Body of pancreas (tissue), 4 donors: Measurements from ENCODE around the gene PPP1R7.

ENCODE experiments used
- POLR2A ChIP-seq, 3 donors: fragments of 450-650 bp; IDR thresholded peaks; one replicate each; pipeline ENCODE4 v1.6.1; 2016; ENCODE audit warnings: antibody characterized with exemption in 3 of 3, mild to moderate bottlenecking in 2 of 3
- TF ChIP-seq, protein P1 (sequence below), 7 experiments: fragments of 450-650 bp in 4 of 7; fragments of 200-600 bp in 3 of 7; sonication (generic) in 3 of 7; IDR thresholded peaks; one replicate each; pipeline ENCODE4 v1.5.1; 2016 to 2019; ENCODE audit warnings: antibody characterized with exemption in 7 of 7

DNA sequence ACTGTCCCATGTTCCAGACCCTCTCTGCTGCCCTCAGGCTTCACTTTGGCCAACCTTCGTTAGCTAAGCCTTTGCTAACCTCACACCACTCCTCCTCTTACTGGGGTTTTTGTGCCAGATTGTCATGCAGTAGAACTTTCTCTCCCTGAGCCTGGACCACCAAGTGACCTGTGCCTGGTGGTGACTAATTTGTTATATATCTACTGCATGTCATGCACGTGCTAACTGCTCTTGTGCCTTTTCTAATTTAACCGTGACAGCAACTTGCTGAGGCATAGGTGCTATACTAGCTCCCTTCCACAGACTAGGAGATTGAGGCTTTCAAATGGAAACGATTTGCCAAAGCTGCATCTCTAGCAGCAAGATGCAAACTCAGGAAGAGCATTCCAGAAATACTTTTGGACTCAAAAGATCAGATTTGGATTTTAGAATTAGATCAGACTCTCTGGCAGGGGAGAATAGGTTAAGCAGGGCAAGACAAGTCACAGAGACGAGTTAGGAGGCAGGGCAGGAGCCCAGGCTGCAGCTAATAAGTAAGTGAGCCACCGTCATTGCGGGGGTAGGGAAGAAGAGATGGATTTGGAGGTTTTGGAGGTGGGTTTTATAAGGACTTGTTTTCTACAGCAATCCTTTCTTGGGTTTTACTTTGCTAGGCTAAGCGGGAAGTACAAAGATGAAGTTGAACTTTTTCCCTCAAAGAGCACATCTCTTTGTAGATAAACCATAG, 1.8 kb downstream of the PPP1R7 start:
- TF ChIP-seq, protein P1, sequence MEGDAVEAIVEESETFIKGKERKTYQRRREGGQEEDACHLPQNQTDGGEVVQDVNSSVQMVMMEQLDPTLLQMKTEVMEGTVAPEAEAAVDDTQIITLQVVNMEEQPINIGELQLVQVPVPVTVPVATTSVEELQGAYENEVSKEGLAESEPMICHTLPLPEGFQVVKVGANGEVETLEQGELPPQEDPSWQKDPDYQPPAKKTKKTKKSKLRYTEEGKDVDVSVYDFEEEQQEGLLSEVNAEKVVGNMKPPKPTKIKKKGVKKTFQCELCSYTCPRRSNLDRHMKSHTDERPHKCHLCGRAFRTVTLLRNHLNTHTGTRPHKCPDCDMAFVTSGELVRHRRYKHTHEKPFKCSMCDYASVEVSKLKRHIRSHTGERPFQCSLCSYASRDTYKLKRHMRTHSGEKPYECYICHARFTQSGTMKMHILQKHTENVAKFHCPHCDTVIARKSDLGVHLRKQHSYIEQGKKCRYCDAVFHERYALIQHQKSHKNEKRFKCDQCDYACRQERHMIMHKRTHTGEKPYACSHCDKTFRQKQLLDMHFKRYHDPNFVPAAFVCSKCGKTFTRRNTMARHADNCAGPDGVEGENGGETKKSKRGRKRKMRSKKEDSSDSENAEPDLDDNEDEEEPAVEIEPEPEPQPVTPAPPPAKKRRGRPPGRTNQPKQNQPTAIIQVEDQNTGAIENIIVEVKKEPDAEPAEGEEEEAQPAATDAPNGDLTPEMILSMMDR (IDR thresholded peaks at IDR 0.05): no peak
- TF ChIP-seq POLR2A (IDR thresholded peaks at IDR 0.05): no peak
